Activated CD4-positive, CD25-positive, alpha-beta regulatory T cell treated with anti-CD3 and anti-CD28 coated beads, Interleukin-2, amount 50 U/mL, for 72 hours (primary cell): ENCODE data around the gene SREBF1.
A peak's percentile ranks its signal among the peaks of the same experiment; 100 is the strongest.

Experiments
- DNase-seq: peaks from one replicate; pipeline ENCODE4 v3.0.0; 2021

The SREBF1 gene

GRCh38 chr17:17836818-17837379 is at the start of gene SREBF1:
Gene SREBF1 (minus strand): TSS chr17:17836986. CDS start chr17:17836817, 169 bp downstream.
- DNase-seq = peak; percentile 60

GRCh38 chr17:17886226-17886625 is 49.4 kb upstream of the SREBF1 start:
- no peak for DNase-seq

GRCh38 chr17:17884391-17885357 is 47.9 kb upstream of the SREBF1 start:
- no peak for DNase-seq

GRCh38 chr17:17883801-17884200 is 47.0 kb upstream of the SREBF1 start:
- DNase-seq = no peak

- no peak for DNase-seq
These were observed 45.3 kb upstream of the SREBF1 start for GRCh38 chr17:17882082-17882581.

GRCh38 chr17:17880577-17881196 is 43.9 kb upstream of the SREBF1 start:
- no peak for DNase-seq

GRCh38 chr17:17877529-17878358 is 41.0 kb upstream of the SREBF1 start:
- no peak for DNase-seq

- DNase-seq = no peak
These were observed 40.3 kb upstream of the SREBF1 start for GRCh38 chr17:17876959-17877528.

- no peak for DNase-seq
These were observed 37.7 kb upstream of the SREBF1 start for GRCh38 chr17:17874478-17874877.

- DNase-seq = no peak
These were observed 36.7 kb upstream of the SREBF1 start for GRCh38 chr17:17873450-17873991.

GRCh38 chr17:17872547-17873345 is 36.0 kb upstream of the SREBF1 start:
- no peak for DNase-seq

GRCh38 chr17:17871913-17872312 is 35.1 kb upstream of the SREBF1 start:
- DNase-seq = no peak

GRCh38 chr17:17870247-17870646 is 33.5 kb upstream of the SREBF1 start:
- no peak for DNase-seq

GRCh38 chr17:17868641-17869522 is 32.1 kb upstream of the SREBF1 start:
- no peak for DNase-seq

GRCh38 chr17:17866897-17867296 is 30.1 kb upstream of the SREBF1 start:
- DNase-seq = no peak

- DNase-seq = no peak
These were observed 29.6 kb upstream of the SREBF1 start for GRCh38 chr17:17866425-17866824.

GRCh38 chr17:17865035-17865434 is 28.2 kb upstream of the SREBF1 start:
- DNase-seq = no peak

GRCh38 chr17:17860766-17861107 is 24.0 kb upstream of the SREBF1 start:
- no peak for DNase-seq

GRCh38 chr17:17859909-17860765 is 23.4 kb upstream of the SREBF1 start:
- peak; percentile 69 for DNase-seq
